GM21390 (cell line): Measurements from ENCODE around the gene OR7D4.
"Not testable (repeated sequence)": the region's sequence is repeated elsewhere in the genome, so short reads cannot be mapped to it uniquely, and the experiment has no call there.

Experiments
- ATAC-seq: cut with Tn5 transposase; IDR thresholded peaks from one replicate; pipeline ENCODE4 v1.9.1; 2021; ENCODE audit not compliant: unreplicated experiment

The OR7D4 gene

GRCh38 chr19:9219489-9219888 lies at the start of gene OR7D4:
Gene OR7D4 (minus strand): TSS chr19:9219589. CDS start chr19:9214837, 4,752 bp downstream.
- no peak for ATAC-seq

- no peak for ATAC-seq
Measured at GRCh38 chr19:9251236-9251635, 31.8 kb upstream of the OR7D4 start.

GRCh38 chr19:9250630-9251029 lies 31.2 kb upstream of the OR7D4 start, which contains the start of gene OR7E24:
Gene OR7E24 (plus strand): TSS chr19:9250930. CDS start chr19:9251044, 114 bp downstream.
- ATAC-seq, result no peak

- ATAC-seq, result no peak
Measured at GRCh38 chr19:9205501-9206113, 13.8 kb downstream of the OR7D4 start.

- ATAC-seq, result not testable (repeated sequence)
Measured at GRCh38 chr19:9198044-9198443, 21.3 kb downstream of the OR7D4 start.

GRCh38 chr19:9189535-9189934 lies 29.9 kb downstream of the OR7D4 start:
- no peak for ATAC-seq

GRCh38 chr19:9187191-9187590 lies 32.2 kb downstream of the OR7D4 start:
- ATAC-seq, result no peak

GRCh38 chr19:9183000-9183399 lies 36.4 kb downstream of the OR7D4 start:
- no peak for ATAC-seq

- ATAC-seq, result no peak
Measured at GRCh38 chr19:9178901-9179300, 40.5 kb downstream of the OR7D4 start, which contains the start of gene OR7D2. Gene OR7D2 (plus strand): TSS chr19:9178979. CDS start chr19:9185782, 6,803 bp downstream.

GRCh38 chr19:9175326-9175725 lies 44.1 kb downstream of the OR7D4 start:
- no peak for ATAC-seq

GRCh38 chr19:9171393-9171991 lies 47.9 kb downstream of the OR7D4 start:
- no peak for ATAC-seq

- ATAC-seq, result no peak
Measured at GRCh38 chr19:9166846-9167245, 52.5 kb downstream of the OR7D4 start.

- ATAC-seq, result no peak
Measured at GRCh38 chr19:9165261-9165660, 54.1 kb downstream of the OR7D4 start.

GRCh38 chr19:9161427-9161826 lies 58.0 kb downstream of the OR7D4 start:
- no peak for ATAC-seq
